Astrocyte of the spinal cord (primary cell): Measurements from ENCODE around the gene PSMA6.

Experiments used
- DNase-seq: peaks from one replicate; pipeline ENCODE4 v3.0.0; 2011; ENCODE audit warnings: low read depth, low spot score
- H3K4me3 ChIP-seq: 2 replicates; pipeline ENCODE4 v1.5.1; 2011; ENCODE audit warnings: low read depth, mild to moderate bottlenecking, low read length, moderate library complexity
- in situ Hi-C: cut with HindIII; loops from 2 replicates; pipeline ENCODE4 v1.10.0; 2017; ENCODE audit warnings: low sequenced_read_pairs
- TF ChIP-seq, protein P1 (sequence below): IDR thresholded peaks from 2 replicates; pipeline ENCODE4 v1.5.1; 2012; ENCODE audit warnings: low read depth, mild to moderate bottlenecking, low read length, inconsistent platforms

Gene PSMA6

DNA sequence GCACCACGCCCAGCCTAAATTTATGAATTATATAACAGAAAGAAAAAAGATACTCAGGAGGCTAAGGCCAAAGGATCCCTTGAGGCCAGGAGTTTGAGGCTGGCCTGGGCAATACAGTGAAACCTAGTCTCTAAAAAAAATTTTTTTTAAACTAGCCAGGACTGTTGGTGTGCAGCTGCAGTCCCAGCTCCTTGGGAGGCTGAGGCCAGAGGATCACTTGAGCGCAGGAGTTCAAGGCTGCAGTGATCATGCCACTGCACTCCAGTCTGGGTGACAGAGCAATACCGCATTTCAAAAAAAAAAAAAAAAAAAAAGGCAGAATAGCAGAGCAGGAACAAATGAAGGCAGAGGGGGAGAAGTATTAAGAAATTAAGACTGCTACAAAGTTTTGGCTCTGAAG lies 2.6 kb upstream of the PSMA6 start:
- TF ChIP-seq, protein P1, sequence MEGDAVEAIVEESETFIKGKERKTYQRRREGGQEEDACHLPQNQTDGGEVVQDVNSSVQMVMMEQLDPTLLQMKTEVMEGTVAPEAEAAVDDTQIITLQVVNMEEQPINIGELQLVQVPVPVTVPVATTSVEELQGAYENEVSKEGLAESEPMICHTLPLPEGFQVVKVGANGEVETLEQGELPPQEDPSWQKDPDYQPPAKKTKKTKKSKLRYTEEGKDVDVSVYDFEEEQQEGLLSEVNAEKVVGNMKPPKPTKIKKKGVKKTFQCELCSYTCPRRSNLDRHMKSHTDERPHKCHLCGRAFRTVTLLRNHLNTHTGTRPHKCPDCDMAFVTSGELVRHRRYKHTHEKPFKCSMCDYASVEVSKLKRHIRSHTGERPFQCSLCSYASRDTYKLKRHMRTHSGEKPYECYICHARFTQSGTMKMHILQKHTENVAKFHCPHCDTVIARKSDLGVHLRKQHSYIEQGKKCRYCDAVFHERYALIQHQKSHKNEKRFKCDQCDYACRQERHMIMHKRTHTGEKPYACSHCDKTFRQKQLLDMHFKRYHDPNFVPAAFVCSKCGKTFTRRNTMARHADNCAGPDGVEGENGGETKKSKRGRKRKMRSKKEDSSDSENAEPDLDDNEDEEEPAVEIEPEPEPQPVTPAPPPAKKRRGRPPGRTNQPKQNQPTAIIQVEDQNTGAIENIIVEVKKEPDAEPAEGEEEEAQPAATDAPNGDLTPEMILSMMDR = no peak
- no peak overlapping the region for H3K4me3 ChIP-seq
- DNase-seq = no peak
- in situ Hi-C loops = no loop called here

- H3K4me3 ChIP-seq = peak overlapping the region; percentile 97
- in situ Hi-C loops = no loop called here
- DNase-seq = peak; percentile 30
- TF ChIP-seq, protein P1 = no peak
Observed at GRCh38 chr14:35292770-35293561, 784 bp downstream of the PSMA6 start.

GRCh38 chr14:35295845-35296161 lies 3.6 kb downstream of the PSMA6 start:
- TF ChIP-seq, protein P1 = no peak
- no peak for DNase-seq
- in situ Hi-C loops = no loop called here
- H3K4me3 ChIP-seq = no peak overlapping the region

GRCh38 chr14:35296545-35296944 lies 4.4 kb downstream of the PSMA6 start:
- in situ Hi-C loops = no loop called here
- TF ChIP-seq, protein P1 = no peak

GRCh38 chr14:35297706-35298105 lies 5.5 kb downstream of the PSMA6 start:
- TF ChIP-seq, protein P1 = no peak
- no peak for DNase-seq
- in situ Hi-C loops = no loop called here
- no peak overlapping the region for H3K4me3 ChIP-seq

More at GRCh38 chr14:35296545-35296944, 4.4 kb downstream of the PSMA6 start:
- H3K4me3 ChIP-seq = no peak overlapping the region
- no peak for DNase-seq

GRCh38 chr14:35298351-35298750 lies 6.2 kb downstream of the PSMA6 start:
- no peak for DNase-seq
- TF ChIP-seq, protein P1 = no peak
- in situ Hi-C loops = no loop called here
- no peak overlapping the region for H3K4me3 ChIP-seq
